Fibroblast of pulmonary artery (primary cell): ENCODE results near the gene SOCS4.
A peak's percentile ranks its signal among the peaks of the same experiment; 100 is the strongest.
"Not testable (repeated sequence)": the region's sequence is repeated elsewhere in the genome, so short reads cannot be mapped to it uniquely, and the experiment has no call there.

ENCODE experiments used
- DNase-seq: peaks from one replicate; pipeline ENCODE4 v3.0.0-alpha.2; 2010; ENCODE audit warnings: low read depth
- H3K4me3 ChIP-seq: replicated peaks from 2 replicates; pipeline ENCODE4 v1.5.1; 2011; ENCODE audit warnings: low read depth, mild to moderate bottlenecking, control low read depth, low read length, moderate library complexity
- TF ChIP-seq, protein P1 (sequence below): IDR thresholded peaks from 2 replicates; pipeline ENCODE4 v1.5.1; 2011; ENCODE audit warnings: mild to moderate bottlenecking, control low read depth, low read length, inconsistent platforms; ENCODE audit errors: missing control alignments

Gene SOCS4

DNA sequence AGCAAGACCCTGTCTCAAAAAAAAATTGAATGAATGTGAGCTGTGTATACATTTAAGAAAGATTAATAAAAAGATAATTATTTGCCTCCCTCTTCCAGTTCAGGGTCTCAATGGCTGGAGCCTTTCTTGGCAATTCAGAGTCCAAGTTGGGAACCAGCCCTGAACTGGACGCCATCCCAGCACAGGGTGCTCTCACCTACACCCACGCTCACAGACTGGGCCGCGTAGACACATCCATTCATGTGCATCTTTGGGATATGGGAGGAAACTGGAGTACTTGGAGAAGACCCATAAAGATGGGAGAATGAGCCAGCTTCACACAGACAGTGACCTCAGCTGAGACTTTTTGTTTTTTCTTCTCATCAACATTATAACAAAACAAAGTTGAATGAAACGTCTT is 30.9 kb downstream of the SOCS4 start:
- no peak for DNase-seq
- H3K4me3 ChIP-seq = no peak overlapping the region
- TF ChIP-seq, protein P1, sequence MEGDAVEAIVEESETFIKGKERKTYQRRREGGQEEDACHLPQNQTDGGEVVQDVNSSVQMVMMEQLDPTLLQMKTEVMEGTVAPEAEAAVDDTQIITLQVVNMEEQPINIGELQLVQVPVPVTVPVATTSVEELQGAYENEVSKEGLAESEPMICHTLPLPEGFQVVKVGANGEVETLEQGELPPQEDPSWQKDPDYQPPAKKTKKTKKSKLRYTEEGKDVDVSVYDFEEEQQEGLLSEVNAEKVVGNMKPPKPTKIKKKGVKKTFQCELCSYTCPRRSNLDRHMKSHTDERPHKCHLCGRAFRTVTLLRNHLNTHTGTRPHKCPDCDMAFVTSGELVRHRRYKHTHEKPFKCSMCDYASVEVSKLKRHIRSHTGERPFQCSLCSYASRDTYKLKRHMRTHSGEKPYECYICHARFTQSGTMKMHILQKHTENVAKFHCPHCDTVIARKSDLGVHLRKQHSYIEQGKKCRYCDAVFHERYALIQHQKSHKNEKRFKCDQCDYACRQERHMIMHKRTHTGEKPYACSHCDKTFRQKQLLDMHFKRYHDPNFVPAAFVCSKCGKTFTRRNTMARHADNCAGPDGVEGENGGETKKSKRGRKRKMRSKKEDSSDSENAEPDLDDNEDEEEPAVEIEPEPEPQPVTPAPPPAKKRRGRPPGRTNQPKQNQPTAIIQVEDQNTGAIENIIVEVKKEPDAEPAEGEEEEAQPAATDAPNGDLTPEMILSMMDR = no peak

DNA sequence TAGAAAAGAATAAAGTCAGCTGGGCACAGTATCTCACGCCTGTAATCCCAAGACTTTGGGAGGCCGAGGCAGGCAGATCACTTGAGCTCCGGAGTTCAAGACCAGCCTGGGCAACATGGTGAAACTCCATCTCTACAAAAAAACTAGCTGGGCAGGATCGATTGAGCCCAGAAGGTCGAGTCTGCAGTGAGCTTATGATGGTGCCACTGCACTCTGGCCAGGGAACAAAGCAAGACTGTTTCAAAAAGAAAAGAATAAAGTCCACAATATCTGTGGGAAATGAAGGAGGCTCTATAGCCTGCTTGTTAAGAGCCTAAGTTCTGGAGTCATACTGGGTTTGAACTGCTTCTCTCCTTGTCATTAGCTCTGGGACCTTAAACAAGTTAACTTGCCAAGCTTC is 32.3 kb downstream of the SOCS4 start:
- no peak overlapping the region for H3K4me3 ChIP-seq
- TF ChIP-seq, protein P1 = no peak
- no peak for DNase-seq

DNA sequence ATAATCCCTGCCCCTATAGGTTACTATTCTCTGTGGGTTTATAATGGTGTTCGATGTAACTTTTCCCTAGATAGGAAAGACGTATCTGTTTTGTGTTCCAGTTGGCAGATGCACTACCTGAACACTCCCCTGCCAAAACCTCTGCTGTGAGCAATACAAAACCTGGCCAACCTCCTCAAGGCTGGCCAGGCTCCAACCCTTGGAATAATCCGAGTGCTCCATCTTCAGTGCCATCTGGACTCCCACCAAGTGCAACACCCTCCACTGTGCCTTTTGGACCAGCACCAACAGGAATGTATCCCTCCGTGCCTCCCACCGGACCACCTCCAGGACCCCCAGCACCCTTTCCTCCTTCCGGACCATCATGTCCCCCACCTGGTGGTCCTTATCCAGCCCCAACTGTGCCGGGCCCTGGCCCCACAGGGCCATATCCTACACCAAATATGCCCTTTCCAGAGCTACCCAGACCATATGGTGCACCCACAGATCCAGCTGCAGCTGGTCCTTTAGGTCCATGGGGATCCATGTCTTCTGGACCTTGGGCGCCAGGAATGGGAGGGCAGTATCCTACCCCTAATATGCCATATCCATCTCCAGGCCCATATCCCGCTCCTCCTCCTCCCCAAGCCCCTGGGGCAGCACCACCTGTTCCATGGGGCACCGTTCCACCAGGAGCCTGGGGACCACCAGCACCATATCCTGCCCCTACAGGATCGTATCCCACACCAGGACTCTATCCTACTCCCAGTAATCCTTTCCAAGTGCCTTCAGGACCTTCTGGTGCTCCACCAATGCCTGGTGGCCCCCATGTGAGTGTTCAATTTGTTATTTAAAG is 35.7 kb downstream of the SOCS4 start:
- TF ChIP-seq, protein P1 = no peak
- no peak for DNase-seq
- H3K4me3 ChIP-seq = no peak overlapping the region

DNA sequence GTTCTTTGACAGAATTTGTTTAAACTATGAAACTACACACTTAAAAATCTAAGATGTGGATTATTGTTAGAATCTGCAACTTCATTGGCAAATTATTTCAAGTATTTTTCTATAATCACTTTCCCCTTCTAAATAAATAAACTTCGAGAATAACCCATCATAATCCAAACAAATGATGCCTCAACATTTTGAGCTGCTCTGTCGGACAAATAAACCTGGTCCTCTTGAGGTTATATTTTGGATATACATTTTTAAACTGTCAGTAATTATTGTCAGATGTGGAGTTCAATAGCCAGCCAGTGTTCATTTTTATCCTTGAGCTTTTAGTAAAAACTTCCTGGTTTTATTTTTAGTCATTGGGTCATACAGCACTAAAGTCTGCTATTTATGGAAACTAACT is 37.9 kb downstream of the SOCS4 start:
- H3K4me3 ChIP-seq, DNase-seq: not testable (repeated sequence)

DNA sequence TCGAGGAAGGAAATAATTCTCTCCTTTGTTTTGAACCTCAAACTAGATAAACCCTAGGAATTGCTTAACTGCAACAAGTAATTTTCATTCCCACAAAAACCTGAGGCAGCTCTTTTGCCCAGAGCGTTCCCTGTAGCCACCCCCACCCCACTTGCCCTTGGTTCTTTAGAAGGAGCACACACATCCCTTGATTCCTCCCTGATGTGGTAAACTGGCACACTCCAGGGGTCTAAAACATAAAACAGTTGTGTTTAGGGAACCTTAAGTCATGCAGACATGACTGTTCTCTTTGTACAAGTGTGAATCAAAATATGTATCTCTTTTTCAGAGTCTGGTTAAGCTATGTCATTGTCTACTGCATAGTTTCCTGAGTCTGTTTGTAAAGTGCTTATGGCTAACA is 38.4 kb downstream of the SOCS4 start:
- TF ChIP-seq, protein P1 = no peak
- no peak overlapping the region for H3K4me3 ChIP-seq
- no peak for DNase-seq

DNA sequence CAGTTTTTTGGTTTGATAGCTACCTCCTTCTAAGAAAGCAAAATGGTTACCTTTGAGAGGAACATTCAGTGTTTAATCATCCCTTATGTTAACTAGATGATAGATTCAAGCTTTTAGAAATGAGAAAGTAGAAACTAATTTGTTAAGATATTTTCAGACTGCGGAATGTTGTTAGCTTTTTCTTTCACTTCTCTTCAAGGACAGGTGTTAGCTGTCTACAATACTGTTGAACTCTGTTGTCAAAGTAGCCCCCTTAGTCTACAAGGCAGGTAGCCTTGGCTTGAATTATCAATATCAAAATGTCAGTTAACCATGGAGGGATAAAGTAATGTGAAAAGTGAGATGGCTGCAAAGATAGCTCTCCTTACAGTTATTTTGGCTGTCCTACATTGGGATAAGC is 39.2 kb downstream of the SOCS4 start:
- TF ChIP-seq, protein P1 = no peak

DNA sequence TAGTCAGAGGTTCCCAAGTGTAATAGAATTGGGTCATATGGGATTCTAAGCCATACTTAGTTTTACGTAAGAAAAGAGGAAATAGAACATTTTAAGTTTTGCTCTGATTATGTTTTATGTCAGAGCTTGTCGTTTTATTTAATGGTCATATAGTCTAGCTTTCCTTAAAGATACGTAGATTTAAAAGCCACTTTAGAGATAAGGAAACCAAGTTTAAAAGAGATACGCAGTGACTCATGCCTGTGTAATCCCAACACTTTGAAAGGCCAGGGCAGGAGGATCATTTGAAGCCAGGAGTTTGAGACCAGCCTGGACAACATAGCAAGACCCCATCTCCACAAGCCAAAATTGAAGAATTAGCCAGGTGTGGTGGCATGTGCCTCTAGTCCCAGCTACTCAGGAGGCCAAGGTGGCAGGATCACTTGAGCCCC is 44.0 kb downstream of the SOCS4 start:
- TF ChIP-seq, protein P1 = no peak
- peak; percentile 24 for DNase-seq
- H3K4me3 ChIP-seq = no peak overlapping the region

More for the DNA sequence above, 39.2 kb downstream of the SOCS4 start:
- no peak for DNase-seq
- no peak overlapping the region for H3K4me3 ChIP-seq
